Fibroblast of skin of left quadriceps (primary cell): ENCODE measurements around the gene SLC35B3.
"Not testable (repeated sequence)": the region's sequence is repeated elsewhere in the genome, so short reads cannot be mapped to it uniquely, and the experiment has no call there.

ENCODE experiments used
- DNase-seq, 2 experiments: peaks; one replicate each; pipeline ENCODE4 v3.0.0-alpha.2; 2013; ENCODE audit warnings: low read depth in 2 of 2

SLC35B3 gene

GRCh38 chr6:8414844-8415243 lies 20.5 kb downstream of the SLC35B3 start:
- no peak for DNase-seq

GRCh38 chr6:8405946-8406345 lies 29.4 kb downstream of the SLC35B3 start:
- not testable (repeated sequence) for DNase-seq

- no peak for DNase-seq
These were observed 32.8 kb downstream of the SLC35B3 start for GRCh38 chr6:8402546-8402945.

GRCh38 chr6:8400663-8401062 lies 34.7 kb downstream of the SLC35B3 start:
- DNase-seq = no peak

GRCh38 chr6:8392569-8392968 lies 42.8 kb downstream of the SLC35B3 start:
- no peak for DNase-seq

- no peak for DNase-seq
These were observed 43.4 kb downstream of the SLC35B3 start for GRCh38 chr6:8391934-8392333.

- DNase-seq = no peak
These were observed 46.1 kb downstream of the SLC35B3 start for GRCh38 chr6:8389036-8389818.

- DNase-seq = no peak
These were observed 47.4 kb downstream of the SLC35B3 start for GRCh38 chr6:8387942-8388437.

- DNase-seq = no peak
These were observed 51.8 kb downstream of the SLC35B3 start for GRCh38 chr6:8383584-8383983.

GRCh38 chr6:8382434-8382833 lies 52.9 kb downstream of the SLC35B3 start:
- DNase-seq = no peak

- no peak for DNase-seq
These were observed 59.4 kb downstream of the SLC35B3 start for GRCh38 chr6:8375916-8376315.
